HG02885 (cell line): Measurements from ENCODE around the gene EVA1A.
"Not testable (repeated sequence)": the region's sequence is repeated elsewhere in the genome, so short reads cannot be mapped to it uniquely, and the experiment has no call there.

Experiments
- ATAC-seq: cut with Tn5 transposase; IDR thresholded peaks from one replicate; pipeline ENCODE4 v1.9.1; 2021; ENCODE audit warnings: mild to moderate bottlenecking; ENCODE audit not compliant: unreplicated experiment, poor library complexity

EVA1A gene

GRCh38 chr2:75493230-75493629 is 67.5 kb downstream of the EVA1A start:
- ATAC-seq, result no peak

DNA sequence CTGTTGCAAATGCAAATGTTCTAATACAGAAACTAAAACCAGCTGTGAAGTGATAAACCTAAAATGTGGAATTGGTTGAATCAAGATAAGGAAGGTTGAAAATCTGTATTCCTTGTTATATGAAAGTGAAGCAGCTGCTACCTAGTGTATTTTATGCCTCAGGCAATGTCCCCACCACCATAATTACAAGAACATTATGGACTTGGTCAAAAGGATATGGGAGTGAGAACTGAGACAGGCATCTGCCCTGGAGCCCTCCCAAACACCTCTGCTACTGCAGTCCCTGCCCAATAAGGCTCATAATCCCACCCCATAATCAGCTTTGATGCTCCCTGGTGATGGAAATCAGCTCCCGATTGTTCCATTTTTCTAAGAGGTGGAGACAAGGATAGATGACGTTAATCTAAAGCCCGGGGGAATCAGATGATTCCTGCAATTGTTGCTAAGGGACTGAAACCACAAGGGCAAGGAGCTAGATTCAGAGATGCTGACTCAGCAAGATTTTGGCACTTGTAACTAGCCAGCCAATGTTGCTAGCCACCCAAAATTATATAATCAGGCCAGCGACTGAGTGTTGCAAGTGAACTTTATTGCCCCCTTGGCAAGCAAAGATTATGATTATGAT is 69.5 kb downstream of the EVA1A start:
- no peak for ATAC-seq

GRCh38 chr2:75489721-75490120 is 71.0 kb downstream of the EVA1A start:
- no peak for ATAC-seq

DNA sequence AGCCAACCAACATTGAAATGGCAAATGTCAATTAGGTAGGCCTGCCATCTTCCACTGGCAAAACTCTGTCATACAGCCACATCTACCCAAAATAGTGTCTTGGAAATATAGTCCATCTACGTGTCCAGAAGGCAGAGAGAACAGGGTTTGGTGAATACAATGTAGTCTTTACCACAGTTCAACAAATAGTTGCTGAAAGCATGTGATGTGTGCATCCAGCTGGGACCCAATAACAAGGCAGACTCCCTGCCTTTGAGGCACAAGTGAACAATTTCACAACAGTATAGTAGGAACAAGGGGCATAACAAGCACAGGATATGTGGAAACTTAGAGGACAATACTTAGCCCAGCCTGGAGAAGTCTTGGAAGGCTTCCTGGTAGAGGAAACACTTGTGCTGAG is 72.6 kb downstream of the EVA1A start:
- no peak for ATAC-seq

DNA sequence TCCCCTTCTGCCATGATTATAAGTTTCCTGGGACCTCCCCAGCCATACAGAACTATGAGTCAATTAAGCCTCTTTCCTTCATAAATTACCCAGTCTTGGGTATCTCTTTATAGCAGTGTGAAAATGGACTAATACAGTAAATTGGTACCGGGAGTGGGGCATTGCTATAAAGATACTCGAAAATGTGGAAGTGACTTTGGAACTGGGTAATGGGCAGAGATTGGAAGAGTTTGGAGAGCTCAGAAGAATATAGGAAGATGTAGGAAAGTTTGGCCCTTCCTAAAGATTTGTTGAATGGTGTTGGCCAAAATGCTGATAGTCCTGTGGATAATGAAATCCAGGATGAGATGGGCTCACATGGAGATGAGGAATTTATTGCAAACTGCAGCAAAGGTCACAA is 74.0 kb downstream of the EVA1A start:
- not testable (repeated sequence) for ATAC-seq

DNA sequence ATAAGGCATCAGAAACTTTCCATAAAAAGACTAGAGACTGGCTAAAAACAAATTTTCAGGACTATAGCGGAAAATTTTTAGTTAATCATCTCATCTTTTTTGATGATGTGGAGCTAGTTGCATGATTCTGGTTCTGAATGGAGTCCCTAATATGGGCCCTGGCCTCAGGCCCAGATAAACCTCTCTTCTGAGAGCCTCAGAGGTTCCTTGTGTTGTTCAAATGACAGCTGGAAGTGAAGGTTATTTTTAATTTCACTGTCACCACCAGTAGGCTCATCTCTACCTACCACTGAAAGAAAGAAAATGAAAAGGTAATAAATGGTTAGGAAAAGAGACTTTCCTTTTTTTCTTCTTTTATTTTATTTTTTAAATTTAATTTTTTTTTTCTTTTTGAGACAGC is 75.9 kb downstream of the EVA1A start:
- ATAC-seq, result no peak

GRCh38 chr2:75483878-75484277 is 76.9 kb downstream of the EVA1A start:
- no peak for ATAC-seq

DNA sequence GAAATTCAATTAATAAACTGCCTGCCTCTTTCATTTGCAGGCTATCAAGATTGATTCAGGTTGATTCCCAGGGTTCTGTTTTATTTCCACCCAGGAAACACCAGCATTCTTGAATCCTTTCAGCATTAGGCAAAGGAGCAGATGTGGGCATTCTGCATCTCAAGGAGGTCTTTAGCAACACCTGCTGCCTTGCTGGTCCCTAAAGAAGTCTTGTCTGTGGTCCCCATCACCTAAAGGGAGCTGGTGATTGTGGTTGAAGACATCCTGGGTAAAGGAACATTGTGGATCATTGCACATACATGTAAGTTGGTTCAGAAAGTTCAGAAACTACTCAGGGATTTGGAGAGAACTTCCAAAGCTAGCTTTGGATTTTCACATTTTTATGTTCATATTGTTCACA is 78.3 kb downstream of the EVA1A start:
- no peak for ATAC-seq

GRCh38 chr2:75480971-75481836 is 79.5 kb downstream of the EVA1A start:
- ATAC-seq, result no peak

GRCh38 chr2:75477696-75478095 is 83.0 kb downstream of the EVA1A start:
- ATAC-seq, result not testable (repeated sequence)

GRCh38 chr2:75476761-75477160 is 84.0 kb downstream of the EVA1A start:
- peak; percentile 52 for ATAC-seq

GRCh38 chr2:75475976-75476375 is 84.8 kb downstream of the EVA1A start:
- ATAC-seq, result no peak

GRCh38 chr2:75475049-75475448 is 85.7 kb downstream of the EVA1A start:
- ATAC-seq, result no peak

- ATAC-seq, result no peak
Measured at GRCh38 chr2:75474115-75474514, 86.6 kb downstream of the EVA1A start.

DNA sequence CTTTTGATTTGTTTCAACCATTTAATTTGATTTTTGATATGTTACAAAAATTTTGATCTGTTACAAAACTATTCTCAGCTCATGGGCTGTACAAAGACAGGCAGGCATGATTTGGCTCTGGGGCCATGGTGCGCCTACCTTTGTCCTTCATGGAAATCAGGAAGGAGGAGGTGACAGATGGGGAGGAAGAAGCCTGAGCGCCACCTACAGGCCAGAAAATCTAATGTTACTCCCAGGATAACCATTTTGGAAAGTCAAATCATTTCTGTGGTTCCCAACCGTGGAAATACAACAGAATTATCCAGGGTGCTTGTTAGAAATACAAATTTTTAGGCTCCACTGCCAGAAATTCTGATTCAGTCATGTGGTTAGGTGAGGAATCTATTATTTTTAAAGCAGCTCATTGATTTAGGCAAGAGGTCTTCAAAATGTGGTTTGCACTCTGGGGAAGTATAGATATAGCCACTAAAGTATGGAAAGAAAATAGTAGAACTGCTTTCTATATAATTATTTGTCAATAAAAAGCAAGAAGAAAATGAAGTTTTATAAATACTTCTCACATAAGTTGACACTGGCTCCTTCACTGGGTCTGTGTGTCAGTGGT is 93.9 kb downstream of the EVA1A start:
- ATAC-seq, result no peak

DNA sequence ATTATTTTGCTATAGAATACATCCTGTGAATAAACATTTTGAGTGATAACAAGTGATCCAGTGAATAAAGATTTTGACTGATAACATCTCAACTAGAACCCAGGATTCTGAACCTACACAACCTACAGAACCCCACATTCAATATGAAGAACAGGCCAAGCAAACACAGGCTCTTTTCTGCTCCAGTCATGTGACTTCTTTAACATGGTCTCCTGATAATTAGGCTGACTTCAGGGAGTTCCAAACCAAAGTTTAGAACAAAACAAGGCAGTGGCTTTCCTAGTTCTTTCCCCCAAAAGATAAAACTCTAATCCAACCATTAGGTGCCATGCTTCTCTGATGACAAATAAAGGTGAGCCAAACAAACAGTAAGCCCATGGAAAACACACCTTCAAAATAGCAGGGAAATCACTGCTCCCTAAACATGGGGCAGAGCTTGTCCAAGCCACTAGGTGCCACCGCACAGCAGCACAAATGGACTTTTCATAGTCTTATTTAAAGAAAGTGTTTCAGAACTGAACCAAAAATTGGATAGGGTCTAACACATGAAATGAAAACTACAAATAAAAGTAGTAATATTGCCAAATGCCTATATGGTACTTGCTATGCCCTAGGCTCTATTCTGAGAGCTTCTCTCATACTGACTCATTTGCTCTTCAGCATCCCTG is 95.3 kb downstream of the EVA1A start:
- ATAC-seq, result no peak

DNA sequence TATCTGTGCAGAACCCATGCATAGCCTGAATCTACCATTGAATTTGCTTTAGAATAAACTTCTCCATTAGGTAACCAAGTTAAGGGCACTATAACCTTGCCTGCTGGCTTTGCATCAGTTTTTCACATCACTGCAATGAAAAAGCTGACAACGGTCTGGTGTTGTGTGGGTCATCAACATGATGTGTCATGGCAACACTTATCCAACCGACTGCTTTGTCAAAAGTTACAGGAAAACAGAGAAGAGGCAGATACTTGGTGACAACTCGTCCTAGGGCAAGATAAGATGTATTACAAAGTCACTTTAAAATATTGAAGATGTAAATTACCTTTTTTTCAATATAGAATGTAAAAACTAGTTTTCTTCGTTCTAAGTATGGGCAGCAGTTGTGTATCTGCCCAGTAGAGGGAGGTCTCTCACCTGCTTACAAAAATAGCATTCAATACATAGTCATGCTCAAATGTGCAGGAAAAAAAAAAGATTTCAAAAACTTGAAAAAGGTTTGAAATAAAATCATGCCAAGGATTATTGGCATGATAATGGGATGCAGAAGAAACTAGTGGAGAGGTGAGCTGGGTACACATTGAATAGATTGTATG is 96.3 kb downstream of the EVA1A start:
- no peak for ATAC-seq

DNA sequence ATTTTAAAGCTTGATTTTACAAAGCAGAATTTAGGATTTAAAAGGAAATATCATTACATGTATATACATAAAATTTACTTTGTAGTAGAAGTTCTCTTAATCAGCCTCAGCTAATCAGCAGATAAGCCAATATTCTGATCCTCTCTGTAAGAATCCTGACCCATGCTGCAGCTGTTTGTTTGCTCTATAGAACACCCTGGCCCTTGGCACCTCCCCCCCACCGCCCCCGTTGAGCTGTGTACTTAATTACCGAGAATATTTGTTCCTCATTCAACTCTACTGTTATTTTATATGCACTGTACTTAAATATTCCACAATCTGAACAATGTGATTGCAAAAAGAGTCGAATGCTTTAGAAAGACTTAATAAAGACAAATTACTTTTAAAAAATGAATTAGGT is 98.0 kb downstream of the EVA1A start:
- ATAC-seq, result no peak

GRCh38 chr2:75462206-75462605 is 98.5 kb downstream of the EVA1A start:
- no peak for ATAC-seq

- ATAC-seq, result no peak
Measured at GRCh38 chr2:75460630-75461029, 100.1 kb downstream of the EVA1A start.
